GM12878 (cell line): ENCODE measurements around the gene ZNG1F.
"Not testable (repeated sequence)": the region's sequence is repeated elsewhere in the genome, so short reads cannot be mapped to it uniquely, and the experiment has no call there.

Experiments used
- ASH2L ChIP-seq: fragments of 300-600, 200-600 bp; sonication (generic); IDR thresholded peaks from 2 replicates; pipeline ENCODE4 v1.6.1; 2017; ENCODE audit warnings: low read depth, mild to moderate bottlenecking, borderline replicate concordance
- ATF7 ChIP-seq: fragments of 450-650 bp; IDR thresholded peaks from 2 replicates; pipeline ENCODE4 v1.6.1; 2016; ENCODE audit warnings: low read depth, mild to moderate bottlenecking
- BCL11A ChIP-seq: IDR thresholded peaks from 2 replicates; pipeline ENCODE4 v1.6.1; 2011; ENCODE audit warnings: low read depth, low read length
- BRCA1 ChIP-seq: IDR thresholded peaks from 2 replicates; pipeline ENCODE4 v1.6.1; 2011; ENCODE audit warnings: low read depth, low read length, improper control_type of control experiment
- CTCF ChIP-seq, 3 experiments: IDR thresholded peaks in 2 of 3; conservative IDR thresholded peaks in 1 of 3; 2 replicates each; pipeline ENCODE4 v1.5.1; 2011; ENCODE audit warnings: low read depth in 3 of 3, low read length in 3 of 3, mild to moderate bottlenecking in 3 of 3, control low read depth in 2 of 3, moderate library complexity in 2 of 3, inconsistent platforms in 1 of 3, mixed read lengths in 1 of 3; ENCODE audit not compliant: control insufficient read depth in 2 of 3, insufficient read depth in 1 of 3; ENCODE audit errors: extremely low read depth in 1 of 3
- EP300 ChIP-seq, 2 experiments: fragments of 150-350 bp in 1 of 2; IDR thresholded peaks; 2 replicates each; pipeline ENCODE4 v1.6.1; 2011 to 2012; ENCODE audit warnings: low read depth in 2 of 2, low read length in 2 of 2, borderline replicate concordance in 1 of 2, improper control_type of control experiment in 1 of 2, inconsistent platforms in 1 of 2; ENCODE audit not compliant: control insufficient read depth in 1 of 2
- FOXK2 ChIP-seq: fragments of 450-650 bp; IDR thresholded peaks from 2 replicates; pipeline ENCODE4 v1.6.1; 2017; ENCODE audit warnings: mild to moderate bottlenecking, moderate library complexity
- MAX ChIP-seq: IDR thresholded peaks from 2 replicates; pipeline ENCODE4 v1.6.1; 2012; ENCODE audit warnings: low read depth, low read length, improper control_type of control experiment
- MYC ChIP-seq: IDR thresholded peaks from 2 replicates; pipeline ENCODE4 v1.6.1; 2011; ENCODE audit warnings: mild to moderate bottlenecking, low read length, moderate library complexity, inconsistent platforms; ENCODE audit not compliant: insufficient read depth, insufficient replicate concordance, insufficient read length, severe bottlenecking
- POLR2A ChIP-seq: IDR thresholded peaks from 2 replicates; pipeline ENCODE4 v1.6.1; 2011; ENCODE audit warnings: low read depth, mild to moderate bottlenecking, low read length
- RB1 ChIP-seq: fragments of 450-650 bp; formaldehyde crosslinking; IDR thresholded peaks from 2 replicates; pipeline ENCODE4 v1.6.1; 2017; ENCODE audit warnings: mild to moderate bottlenecking, borderline replicate concordance
- RCOR1 ChIP-seq: conservative IDR thresholded peaks from 2 replicates; pipeline ENCODE4 v1.6.1; 2012; ENCODE audit warnings: low read depth, low read length, improper control_type of control experiment
- SREBF2 ChIP-seq: IDR thresholded peaks from 2 replicates; pipeline ENCODE4 v1.6.1; 2012; ENCODE audit warnings: mild to moderate bottlenecking, low read length
- TAF1 ChIP-seq: IDR thresholded peaks from 2 replicates; pipeline ENCODE4 v1.6.1; 2011; ENCODE audit warnings: mild to moderate bottlenecking, low read depth, low read length, borderline replicate concordance

- not testable (repeated sequence) for TF ChIP-seq CTCF (IDR thresholded peaks at IDR 0.05 in 2 of 3, conservative IDR thresholded peaks at IDR 0.05 in 1 of 3; ENCODE audit: control insufficient read depth in 2 of 3, extremely low read depth in 1 of 3, insufficient read depth in 1 of 3, low read depth in 3 of 3, low read length in 3 of 3); MYC; FOXK2; POLR2A; TAF1; RCOR1; ATF7; MAX; BCL11A; ASH2L; RB1; EP300 (IDR thresholded peaks at IDR 0.05; ENCODE audit: borderline replicate concordance in 1 of 2, control insufficient read depth in 1 of 2, low read depth in 2 of 2, low read length in 2 of 2); SREBF2; BRCA1
Observed at GRCh38 chr9:41234221-41234620, 45.1 kb upstream of the ZNG1F start.
